HCT116 (cell line): ENCODE data around the gene PRICKLE2. TPM values are rescaled to one million over a fixed set of nuclear protein-coding genes. Genes with fewer than 3 reads are reported as not detected.

ENCODE experiments used
- ATAC-seq: fragments of 200-7000 bp; cut with Tn5 transposase; 2 replicates; pipeline ENCODE4 v1.9.1; 2020; ENCODE audit warnings: mild to moderate bottlenecking, moderate library complexity
- BruUV-seq: library from RNA; stranded (reverse); fragments of 400-500 nt; replicated peaks from 2 replicates; lab custom pipeline; 2021; lab: Mats Ljungman, UMichigan
- CTCF ChIA-PET: fragments of 300-600 bp; sonication (Branson Sonifier 250); formaldehyde crosslinking; loops from one replicate; lab custom pipeline; 2021; ENCODE audit warnings: antibody characterized with exemption; lab: Charles Lee
- POLR2A ChIA-PET: fragments of 300-600, 350-600 bp; sonication (Branson Sonifier 250); formaldehyde crosslinking; loops from one replicate; lab custom pipeline; 2021; ENCODE audit warnings: antibody characterized with exemption; lab: Charles Lee
- RAD21 ChIA-PET, 2 experiments: fragments of 300-600 bp; sonication (Branson Sonifier 250); formaldehyde crosslinking; loops; one replicate each; lab custom pipeline; 2023; ENCODE audit warnings: low total read pairs in 2 of 2; ENCODE audit not compliant: uncharacterized antibody in 2 of 2, unreplicated experiment in 2 of 2, low non-redundant PET in 1 of 2; lab: Charles Lee
- DNase-seq: peaks from one replicate; pipeline ENCODE4 v3.0.0-alpha.2; 2010; ENCODE audit warnings: low read depth, low spot score
- H2AFZ ChIP-seq: fragments of 200-600 bp; shearing (Covaris generic), sonication (generic); 2 replicates; pipeline ENCODE4 v1.6.1; 2017; ENCODE audit warnings: low read depth, mixed run types, mixed read lengths, antibody characterized with exemption, low read length; ENCODE audit not compliant: poor library complexity, severe bottlenecking
- H3K27ac ChIP-seq: 2 replicates; pipeline ENCODE4 v1.5.1; 2012; ENCODE audit warnings: low read depth, low read length
- H3K27me3 ChIP-seq: fragments of 200-600 bp; sonication (generic); 2 replicates; pipeline ENCODE4 v1.6.1; 2016; ENCODE audit warnings: mixed run types, low read length, mixed read lengths; ENCODE audit not compliant: insufficient read depth
- H3K36me3 ChIP-seq, 2 experiments: fragments of 200-500 bp in 1 of 2; fragments of 200-600 bp in 1 of 2; sonication (Bioruptor generic) in 1 of 2; sonication (generic) in 1 of 2; 2 replicates each; pipeline versions ENCODE4 v1.5.1 to v1.6.1; 2014 to 2016; ENCODE audit warnings: low read length in 2 of 2, inconsistent platforms in 1 of 2, mixed read lengths in 1 of 2, mixed run types in 1 of 2; ENCODE audit not compliant: insufficient read depth in 2 of 2, control insufficient read depth in 1 of 2
- H3K4me1 ChIP-seq, 2 experiments: fragments of 200-600 bp in 1 of 2; sonication (generic) in 1 of 2; 2 replicates each; pipeline versions ENCODE4 v1.5.1 to v1.6.1; 2012 to 2017; ENCODE audit warnings: low read length in 2 of 2, inconsistent platforms in 1 of 2, mild to moderate bottlenecking in 1 of 2, mixed read lengths in 1 of 2, mixed run types in 1 of 2, moderate library complexity in 1 of 2; ENCODE audit not compliant: insufficient read depth in 2 of 2, control insufficient read depth in 1 of 2
- H3K4me2 ChIP-seq: fragments of 200-600 bp; sonication (generic); 2 replicates; pipeline ENCODE4 v1.6.1; 2017; ENCODE audit warnings: mixed run types, low read length, mixed read lengths
- H3K4me3 ChIP-seq, 2 experiments: fragments of 200-600 bp in 1 of 2; sonication (generic) in 1 of 2; replicated peaks in 1 of 2; 2 replicates each; pipeline ENCODE4 v1.5.1; 2011 to 2016; ENCODE audit warnings: low read length in 2 of 2, control low read depth in 1 of 2, low read depth in 1 of 2, mild to moderate bottlenecking in 1 of 2, mixed read lengths in 1 of 2, mixed run types in 1 of 2
- H3K79me2 ChIP-seq: fragments of 200-600 bp; sonication (generic); 2 replicates; pipeline ENCODE4 v1.6.1; 2017; ENCODE audit warnings: mild to moderate bottlenecking, mixed run types, low read length, moderate library complexity, mixed read lengths; ENCODE audit not compliant: insufficient read depth
- H3K9ac ChIP-seq: fragments of 200-600 bp; sonication (generic); 2 replicates; pipeline ENCODE4 v1.6.1; 2016; ENCODE audit warnings: low read length, mixed read lengths
- H3K9me2 ChIP-seq: fragments of 200-600 bp; sonication (generic), shearing (Covaris generic); 2 replicates; pipeline ENCODE4 v1.6.1; 2017; ENCODE audit warnings: mixed run types, mild to moderate bottlenecking, moderate library complexity; ENCODE audit not compliant: insufficient read depth
- H3K9me3 ChIP-seq, 2 experiments: fragments of 200-500 bp in 1 of 2; fragments of 200-600 bp in 1 of 2; sonication (Bioruptor generic) in 1 of 2; sonication (generic) in 1 of 2; 2 replicates each; pipeline ENCODE4 v1.6.1; 2014 to 2017; ENCODE audit warnings: low read length in 2 of 2, mixed read lengths in 2 of 2, inconsistent platforms in 1 of 2, low read depth in 1 of 2, mild to moderate bottlenecking in 1 of 2, mixed run types in 1 of 2, moderate library complexity in 1 of 2; ENCODE audit not compliant: control insufficient read depth in 1 of 2, insufficient read depth in 1 of 2
- H4K20me1 ChIP-seq: fragments of 200-600 bp; sonication (generic), shearing (Covaris generic); 2 replicates; pipeline ENCODE4 v1.6.1; 2017; ENCODE audit warnings: mixed run types, mild to moderate bottlenecking, moderate library complexity; ENCODE audit not compliant: insufficient read depth
- ATF3 ChIP-seq: IDR thresholded peaks from 2 replicates; pipeline ENCODE4 v1.6.1; 2012
- CEBPB ChIP-seq: IDR thresholded peaks from 2 replicates; pipeline ENCODE4 v1.6.1; 2012; ENCODE audit warnings: low read depth
- EGR1 ChIP-seq: IDR thresholded peaks from 2 replicates; pipeline ENCODE4 v1.6.1; 2012; ENCODE audit warnings: low read depth
- EZH2 ChIP-seq: fragments of 200-600 bp; sonication (generic); IDR thresholded peaks from 2 replicates; pipeline ENCODE4 v1.6.1; 2017; ENCODE audit warnings: antibody characterized with exemption, mixed run types
- EZH2phosphoT487 ChIP-seq: fragments of 200-600 bp; IDR thresholded peaks from 2 replicates; pipeline ENCODE4 v1.6.1; 2018; ENCODE audit warnings: antibody characterized with exemption, borderline replicate concordance
- POLR2A ChIP-seq: IDR thresholded peaks from 2 replicates; pipeline ENCODE4 v1.7.0; 2011; ENCODE audit warnings: borderline replicate concordance; ENCODE audit not compliant: insufficient read depth, insufficient read length; ENCODE audit errors: extremely low read depth
- POLR2AphosphoS5 ChIP-seq: IDR thresholded peaks from 2 replicates; pipeline ENCODE4 v1.6.1; 2011; ENCODE audit warnings: mild to moderate bottlenecking, low read depth, low read length, moderate library complexity
- RAD21 ChIP-seq: IDR thresholded peaks from 2 replicates; pipeline ENCODE4 v1.6.1; 2012; ENCODE audit warnings: low read depth, mild to moderate bottlenecking
- REST ChIP-seq: IDR thresholded peaks from 2 replicates; pipeline ENCODE4 v1.6.1; 2012; ENCODE audit warnings: low read depth
- SIN3A ChIP-seq: IDR thresholded peaks from 2 replicates; pipeline ENCODE4 v1.6.1; 2012; ENCODE audit warnings: low read depth
- SP1 ChIP-seq: IDR thresholded peaks from 2 replicates; pipeline ENCODE4 v1.6.1; 2012; ENCODE audit warnings: low read depth
- TCF7L2 ChIP-seq: IDR thresholded peaks from 2 replicates; pipeline ENCODE4 v1.7.0; 2011; ENCODE audit warnings: borderline replicate concordance, inconsistent platforms; ENCODE audit not compliant: insufficient read depth, insufficient read length; ENCODE audit errors: extremely low read depth
- YY1 ChIP-seq: IDR thresholded peaks from 2 replicates; pipeline ENCODE4 v1.6.1; 2011; ENCODE audit warnings: low read length, low read depth, moderate library complexity, mild to moderate bottlenecking; ENCODE audit not compliant: insufficient replicate concordance; ENCODE audit errors: extremely low read depth
- ZBTB33 ChIP-seq: IDR thresholded peaks from 2 replicates; pipeline ENCODE4 v1.6.1; 2011; ENCODE audit warnings: mild to moderate bottlenecking, low read length, moderate library complexity; ENCODE audit not compliant: insufficient replicate concordance; ENCODE audit errors: extremely low read depth
- intact Hi-C: fragments of 100-400 bp; cut with micrococcal nuclease; formaldehyde crosslinking; loops from 2 replicates; pipeline ENCODE4 v1.10.0; 2022
- total RNA-seq: library from RNA; stranded (reverse); gene quantifications from one replicate; pipeline ENCODE4 v1.2.1, GENCODE V29; 2021; ENCODE audit not compliant: unreplicated experiment
- TF ChIP-seq, protein P1 (sequence below): IDR thresholded peaks from 2 replicates; pipeline ENCODE4 v1.6.1; 2012

PRICKLE2 gene
- total RNA-seq, 1 experiment from 2014 or later = 0.05 TPM

DNA sequence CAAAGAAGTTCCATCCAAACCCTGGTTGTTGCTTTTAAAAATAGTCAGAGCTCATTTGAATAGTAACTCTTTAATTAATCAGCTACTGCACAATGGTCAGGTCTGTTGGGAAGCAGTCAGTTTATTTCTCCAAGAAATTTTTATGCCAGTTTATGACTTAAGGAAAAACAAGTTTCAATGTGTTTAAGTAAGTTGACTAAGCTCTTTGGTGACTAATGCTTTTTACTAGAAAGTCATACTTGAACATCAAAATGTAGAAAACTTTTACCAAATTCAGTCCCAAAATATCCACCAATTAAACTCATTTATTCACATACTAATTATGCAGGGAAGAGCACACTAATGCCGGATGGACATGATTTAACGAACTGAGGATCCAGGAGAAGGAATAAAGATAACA, 22.1 kb downstream of the PRICKLE2 start:
- intact Hi-C loops = no loop called here
- DNase-seq (no peak), ATAC-seq (no peak)
- ChIA-PET RAD21 (no interaction called here), CTCF (no interaction called here), POLR2A (no interaction called here)
- Histone ChIP-seq H3K27me3 (peaks cover 14% of the 10 kb centered on the region), H3K9me2 (no peaks in the 10 kb centered on the region), H3K79me2 (no peaks in the 10 kb centered on the region), H3K4me3 (no peak overlapping the region), H3K4me1 (no peaks in the 10 kb centered on the region), H3K27ac (no peak overlapping the region), H3K36me3 (no peaks in the 10 kb centered on the region), H3K4me2 (no peak overlapping the region), H2AFZ (no peak overlapping the region), H4K20me1 (no peaks in the 10 kb centered on the region), H3K9ac (no peak overlapping the region), H3K9me3 (no peaks in the 10 kb centered on the region)
- TF ChIP-seq EZH2 (no peak), TCF7L2 (no peak), EZH2phosphoT487 (no peak), ZBTB33 (no peak), RAD21 (no peak), SIN3A (no peak), ATF3 (no peak), CEBPB (no peak), POLR2A (no peak), POLR2AphosphoS5 (no peak), SP1 (no peak), REST (no peak), EGR1 (no peak), YY1 (no peak)
- TF ChIP-seq, protein P1, sequence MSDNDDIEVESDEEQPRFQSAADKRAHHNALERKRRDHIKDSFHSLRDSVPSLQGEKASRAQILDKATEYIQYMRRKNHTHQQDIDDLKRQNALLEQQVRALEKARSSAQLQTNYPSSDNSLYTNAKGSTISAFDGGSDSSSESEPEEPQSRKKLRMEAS = no peak
- BruUV-seq = no TSS peak
